Left colon (tissue), 2 donors: ENCODE measurements around the gene SMOC1. TPM values are rescaled to one million over a fixed set of nuclear protein-coding genes. Genes with fewer than 3 reads are reported as not detected.

Experiments
- ATAC-seq: fragments of 200-7000 bp; cut with Tn5 transposase; one replicate; pipeline ENCODE4 v1.9.1; 2020; ENCODE audit warnings: mild to moderate bottlenecking, moderate library complexity
- DNase-seq, 2 donors: peaks; one replicate each; pipeline ENCODE4 v3.0.0-alpha.2; 2020
- intact Hi-C, 2 donors: fragments of 100-400 bp; cut with DNase I in 1 of 2; cut with micrococcal nuclease in 1 of 2; formaldehyde crosslinking; loops; one replicate each; pipeline versions ENCODE4 v1.11.2 to v1.14.0; 2022; cut with DNase I, micrococcal nuclease
- total RNA-seq, 2 donors: library from RNA; stranded (reverse); fragmentation: NEBNext Ultra II Directional; extraction: Animal tissue kit (Norgen Biotek cat#: 25700); gene quantifications; one replicate each; pipeline ENCODE4 v1.2.1, GENCODE V29; 2021
- donor health status: DM: no; HTN: no; CAD: no.
- donor health status: DM: yes; HTN: yes; CAD: no.

Gene SMOC1
- total RNA-seq, 2 donors from 2014 or later: 0.55 to 0.89 TPM

GRCh38 chr14:69860221-69860620, 19.0 kb upstream of the SMOC1 start:
- ATAC-seq (no peak), DNase-seq (no peak)
- intact Hi-C loops: no loop called here

DNA sequence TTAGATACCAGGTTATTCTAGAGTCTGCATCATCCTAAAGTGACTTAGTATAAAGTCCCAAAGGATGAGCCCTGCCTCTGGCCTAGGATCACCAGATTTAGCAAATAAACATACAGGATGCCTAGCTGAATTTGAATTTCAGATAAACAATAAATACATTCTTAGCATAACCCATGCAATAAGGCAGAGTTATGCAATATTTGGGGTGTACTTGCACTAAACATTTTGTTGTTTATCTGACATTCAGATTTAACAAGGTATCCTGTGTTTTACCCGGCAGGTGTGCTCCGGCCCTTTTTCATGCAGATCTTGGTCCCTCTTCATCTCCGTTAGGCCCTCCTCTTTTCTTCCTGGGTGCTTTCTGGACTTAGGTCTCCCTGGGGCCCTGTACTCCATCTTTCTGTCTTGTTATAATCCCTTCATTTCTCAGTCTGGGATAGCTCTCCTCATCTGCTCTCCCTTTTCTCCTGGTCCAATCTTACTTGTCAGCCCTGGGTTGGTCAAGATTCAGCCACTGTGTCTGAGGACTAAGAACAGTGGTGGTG, 18.1 kb upstream of the SMOC1 start:
- intact Hi-C loops: no loop called here
- ATAC-seq: no peak

DNA sequence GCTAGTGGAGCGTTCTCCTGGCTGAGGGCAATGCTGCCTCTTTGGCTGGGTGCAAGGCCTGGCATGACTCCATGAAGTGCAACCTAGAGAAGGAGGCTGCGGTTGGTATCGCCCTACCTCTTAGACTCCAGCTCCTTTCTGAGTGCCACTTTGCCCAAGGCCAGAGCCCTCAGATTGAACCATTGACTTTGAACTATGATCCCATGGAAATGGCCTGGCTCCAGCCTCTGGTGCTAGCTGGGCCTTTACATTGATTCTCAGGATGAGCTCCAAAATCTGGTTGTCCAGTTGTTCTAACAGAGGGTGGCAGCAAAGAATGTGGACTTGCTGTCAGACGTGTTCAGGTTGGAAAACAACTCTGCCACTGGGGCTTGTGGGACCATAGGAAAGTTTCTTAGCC, 16.1 kb upstream of the SMOC1 start:
- intact Hi-C loops: no loop called here
- ATAC-seq (no peak), DNase-seq (no peak)

More for the DNA sequence above, 18.1 kb upstream of the SMOC1 start:
- DNase-seq: no peak

DNA sequence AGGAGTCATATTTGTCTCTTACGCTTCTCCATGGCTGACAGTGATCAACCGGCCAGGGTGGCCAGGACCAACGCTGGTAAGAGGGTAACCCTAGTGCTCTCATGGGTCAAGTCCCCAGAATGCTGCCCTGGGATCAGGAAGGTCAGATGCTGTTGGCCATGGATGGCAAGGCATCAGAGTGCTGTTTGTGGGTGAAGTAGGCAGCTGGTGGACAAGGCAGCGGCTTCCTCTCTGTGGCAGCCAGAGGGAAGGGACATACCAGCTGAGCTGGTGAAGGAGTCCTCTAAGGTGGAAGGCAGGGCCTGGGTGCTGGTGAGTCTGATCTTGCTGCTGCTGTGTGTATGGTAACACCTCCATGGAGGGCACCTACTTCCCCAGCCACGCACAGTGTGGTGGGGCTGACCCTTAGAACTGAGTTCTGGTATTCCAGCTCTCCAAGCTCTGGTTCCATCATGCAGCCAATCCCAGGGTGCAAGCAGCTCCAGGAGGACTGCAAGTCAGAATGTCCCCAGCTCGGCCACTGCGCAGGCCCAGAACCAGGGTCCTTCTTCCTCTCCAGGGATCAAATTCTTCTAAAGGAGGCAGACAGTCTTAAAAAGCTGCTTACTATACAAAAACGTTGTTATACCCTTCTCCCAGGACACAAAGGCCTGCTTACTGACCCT, 13.4 kb upstream of the SMOC1 start:
- no peak for ATAC-seq
- DNase-seq: no peak
- intact Hi-C loops: no loop called here

DNA sequence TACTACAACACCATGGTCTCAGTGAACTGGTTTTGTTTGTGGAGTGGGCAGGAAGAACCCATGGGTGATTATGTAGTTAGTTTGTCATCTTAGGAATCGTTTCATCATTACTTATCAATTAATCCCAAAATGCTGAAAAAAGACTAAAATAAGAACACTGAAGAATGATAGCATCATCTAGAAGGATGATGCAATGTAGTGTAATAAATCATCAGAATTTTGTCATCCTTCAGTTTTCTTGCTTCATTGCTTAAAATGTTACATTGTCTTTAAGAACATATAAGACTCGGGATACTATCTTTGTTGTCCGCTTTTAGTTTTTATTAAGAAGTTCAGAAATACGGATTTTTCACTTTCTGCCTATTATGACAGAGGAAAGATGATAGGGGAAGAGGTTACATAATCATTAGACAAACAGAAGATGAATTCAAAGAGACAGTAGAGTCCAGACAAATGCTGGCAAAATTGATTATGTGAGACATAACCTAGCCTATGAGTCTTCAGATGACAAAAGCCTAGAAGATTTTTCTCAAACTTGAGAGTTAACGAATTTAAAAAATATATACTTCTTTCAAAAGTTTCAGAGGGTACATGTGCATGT, 10.8 kb upstream of the SMOC1 start:
- DNase-seq (no peak), ATAC-seq (no peak)
- intact Hi-C loops: no loop called here

DNA sequence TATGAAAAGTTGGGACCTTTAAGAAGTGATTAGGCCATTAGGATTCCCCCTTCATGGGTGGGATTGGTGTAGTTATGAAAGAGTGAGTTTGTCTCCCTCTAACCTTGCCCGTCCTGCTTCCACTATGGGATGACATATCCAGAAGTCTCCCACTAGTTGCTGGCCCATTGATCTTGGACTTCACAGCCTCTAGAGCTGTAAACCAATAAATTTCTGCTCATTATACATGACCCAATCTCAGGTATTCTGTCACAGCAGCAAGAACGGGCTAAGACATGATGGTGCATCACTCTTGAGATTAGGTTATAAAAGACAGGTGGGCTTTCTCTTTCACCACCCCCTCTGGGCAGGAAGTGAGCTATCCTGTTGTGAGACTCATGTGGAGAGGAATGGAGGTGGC, 8.6 kb upstream of the SMOC1 start:
- no peak for DNase-seq
- intact Hi-C loops: no loop called here
- ATAC-seq: no peak

- intact Hi-C loops: no loop called here
- ATAC-seq (no peak), DNase-seq (no peak)
Measured at GRCh38 chr14:69873877-69874780, 5.1 kb upstream of the SMOC1 start.

- no peak for ATAC-seq
- intact Hi-C loops: no loop called here
- no peak for DNase-seq
Measured at GRCh38 chr14:69876221-69876847, 2.9 kb upstream of the SMOC1 start.

DNA sequence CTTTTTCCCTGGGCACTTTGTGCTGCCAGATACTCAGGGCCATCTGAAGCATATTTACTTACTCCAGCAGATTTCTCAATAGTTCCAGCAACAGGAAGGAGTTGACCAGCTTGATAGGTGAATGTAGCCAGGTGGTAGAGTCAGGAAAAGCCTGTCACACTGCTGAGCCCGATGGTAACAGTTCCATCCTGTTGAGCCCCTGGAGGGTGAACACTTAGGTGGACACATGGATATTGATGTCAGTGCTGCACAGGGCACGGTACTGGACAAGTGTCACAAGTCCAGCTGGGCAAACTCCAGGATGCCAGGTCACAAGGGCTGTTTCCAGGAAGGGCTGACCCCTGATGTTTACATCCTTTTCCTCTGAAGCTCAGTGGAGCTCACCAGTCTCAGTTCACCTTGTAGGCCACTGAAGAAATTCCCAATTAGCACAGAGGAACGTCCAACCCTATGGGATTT, 2.3 kb upstream of the SMOC1 start:
- DNase-seq (no peak), ATAC-seq (no peak)
- intact Hi-C loops: no loop called here

DNA sequence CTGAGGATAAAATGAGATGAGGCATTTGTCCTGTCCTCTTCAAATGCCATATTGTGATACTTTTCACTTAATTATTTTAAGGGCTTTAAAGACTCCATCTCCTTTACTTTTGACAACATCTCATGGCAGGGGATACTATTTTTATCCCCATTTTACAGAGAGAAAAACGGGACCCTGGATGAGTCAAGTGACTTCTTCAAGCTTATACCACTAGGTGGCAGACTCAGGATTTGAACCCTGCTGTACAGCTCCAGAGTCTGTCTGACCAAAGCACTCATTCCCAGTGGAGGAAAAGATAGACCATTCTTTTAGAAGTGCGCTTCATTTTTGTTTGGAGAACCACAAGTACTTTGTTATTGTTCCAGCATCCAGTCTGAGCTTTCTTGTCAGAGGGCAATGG, 1.7 kb upstream of the SMOC1 start:
- DNase-seq (no peak), ATAC-seq (peak; percentile 45)
- intact Hi-C loops: no loop called here

DNA sequence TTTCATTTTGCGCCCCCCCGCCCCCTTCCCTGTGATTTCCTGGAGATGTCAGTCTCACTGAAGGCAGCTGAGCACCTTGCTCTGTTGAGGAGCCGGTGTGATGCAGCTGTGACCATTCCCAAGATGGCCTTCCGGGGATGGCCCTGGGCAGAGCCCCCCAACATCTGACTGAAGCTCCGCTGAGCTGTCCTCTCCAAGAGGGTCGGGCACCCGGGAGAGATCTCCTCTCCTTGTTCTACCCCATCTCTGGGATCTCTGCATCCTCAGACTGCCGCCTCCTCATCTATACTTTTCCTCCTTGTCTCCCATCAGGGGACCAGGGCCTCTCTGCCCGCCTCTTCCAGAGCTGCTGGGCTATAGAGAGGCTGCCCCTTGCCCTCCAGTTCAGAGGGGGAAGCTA, 965 bp upstream of the SMOC1 start:
- ATAC-seq (no peak), DNase-seq (no peak)
- intact Hi-C loops: no loop called here

- intact Hi-C loops: no loop called here
- no peak for ATAC-seq
Measured at GRCh38 chr14:69880044-69880487, 850 bp downstream of the SMOC1 start.

GRCh38 chr14:69880893-69881292, 1.7 kb downstream of the SMOC1 start:
- intact Hi-C loops: no loop called here
- ATAC-seq: no peak
- no peak for DNase-seq

More at GRCh38 chr14:69880044-69880487, 850 bp downstream of the SMOC1 start:
- DNase-seq: no peak

- ATAC-seq: no peak
- DNase-seq: no peak
- intact Hi-C loops: no loop called here
Measured at GRCh38 chr14:69882116-69882864, 3.1 kb downstream of the SMOC1 start.

- DNase-seq (no peak), ATAC-seq (no peak)
- intact Hi-C loops: no loop called here
Measured at GRCh38 chr14:69882915-69883314, 3.7 kb downstream of the SMOC1 start.

DNA sequence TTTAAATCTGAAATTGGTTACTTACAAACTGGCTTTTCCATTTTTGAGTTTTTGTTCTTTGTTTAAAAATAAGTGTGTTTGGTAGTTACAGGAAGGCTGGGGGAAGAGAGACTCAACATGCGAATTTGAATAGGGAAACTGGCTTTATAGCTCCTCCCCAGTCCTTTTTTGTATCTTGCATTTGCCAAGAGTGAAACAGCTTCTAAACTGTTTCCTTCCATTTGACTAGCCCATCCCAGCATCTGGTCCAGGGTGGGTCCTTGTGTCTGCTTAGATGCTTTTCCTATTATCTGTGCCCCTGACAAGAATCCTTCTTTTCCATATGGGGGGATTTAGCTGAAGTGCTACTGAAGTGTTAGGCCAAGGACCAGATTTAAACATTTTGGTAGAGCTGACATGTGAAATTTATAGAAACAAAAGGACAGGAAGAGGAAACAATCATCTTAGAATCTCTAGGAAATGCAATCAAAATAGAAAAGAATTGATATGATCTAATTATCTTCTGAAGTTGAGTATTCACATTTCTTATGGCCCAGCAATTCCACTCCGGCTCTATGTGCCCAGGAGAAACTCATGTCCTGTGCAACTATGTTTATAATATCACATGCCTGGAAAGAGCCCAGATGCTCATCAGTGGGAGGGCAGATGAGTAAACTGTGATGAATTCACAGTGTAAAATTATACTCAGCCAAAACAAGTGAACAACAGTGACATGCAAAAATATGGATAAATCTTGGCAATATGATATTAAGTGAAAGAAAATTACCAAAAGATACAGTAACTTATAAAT, 7.4 kb downstream of the SMOC1 start:
- intact Hi-C loops: no loop called here
- no peak for ATAC-seq
- no peak for DNase-seq

GRCh38 chr14:69887740-69888657, 8.8 kb downstream of the SMOC1 start:
- ATAC-seq: no peak
- DNase-seq: no peak
- intact Hi-C loops: no loop called here
